Activated CD8-positive, alpha-beta memory T cell treated with anti-CD3 and anti-CD28 coated beads for 4 hours (primary cell): ENCODE data around the gene FAM193B.

ENCODE experiments used
- DNase-seq, 2 donors: peaks; one replicate each; pipeline ENCODE4 v3.0.0-alpha.2; 2020; ENCODE audit warnings: low read depth in 2 of 2

Gene FAM193B

GRCh38 chr5:177554474-177555111 is at the start of gene FAM193B:
TSS of gene FAM193B (minus strand) at chr5:177554563. CDS start at chr5:177554458, 105 bp downstream.
- peak; percentile 88 to 91 for DNase-seq

- no peak for DNase-seq
Observed at GRCh38 chr5:177604116-177604521, 49.8 kb upstream of the FAM193B start.

- no peak for DNase-seq
Observed at GRCh38 chr5:177603631-177604030, 49.3 kb upstream of the FAM193B start.

- DNase-seq: no peak
Observed at GRCh38 chr5:177602458-177602830, 48.1 kb upstream of the FAM193B start.

- no peak for DNase-seq
Observed at GRCh38 chr5:177601577-177602457, 47.5 kb upstream of the FAM193B start.

- no peak for DNase-seq
Observed at GRCh38 chr5:177601126-177601525, 46.8 kb upstream of the FAM193B start.

- no peak for DNase-seq
Observed at GRCh38 chr5:177600508-177601018, 46.2 kb upstream of the FAM193B start.

- DNase-seq: peak; percentile 71 to 78
Observed at GRCh38 chr5:177599731-177600507, 45.6 kb upstream of the FAM193B start, which contains the start of gene B4GALT7. TSS of gene B4GALT7 (plus strand) at chr5:177600132. CDS start at chr5:177600211, 79 bp downstream.

- DNase-seq: no peak
Observed at GRCh38 chr5:177598477-177598876, 44.1 kb upstream of the FAM193B start.

GRCh38 chr5:177596775-177597238 is 42.4 kb upstream of the FAM193B start:
- DNase-seq: no peak

- no peak for DNase-seq
Observed at GRCh38 chr5:177595991-177596774, 41.8 kb upstream of the FAM193B start.

- DNase-seq: no peak
Observed at GRCh38 chr5:177595026-177595585, 40.7 kb upstream of the FAM193B start.

- DNase-seq: no peak
Observed at GRCh38 chr5:177594071-177594470, 39.7 kb upstream of the FAM193B start.

GRCh38 chr5:177593511-177593910 is 39.1 kb upstream of the FAM193B start:
- DNase-seq: no peak

- no peak for DNase-seq
Observed at GRCh38 chr5:177592905-177593304, 38.5 kb upstream of the FAM193B start.

- peak; percentile 70 to 76 for DNase-seq
Observed at GRCh38 chr5:177592010-177592834, 37.9 kb upstream of the FAM193B start, which contains the start of gene TMED9. TSS of gene TMED9 (plus strand) at chr5:177592203. CDS start at chr5:177592215, 12 bp downstream.

- DNase-seq: no peak
Observed at GRCh38 chr5:177591690-177592009, 37.3 kb upstream of the FAM193B start.

- no peak for DNase-seq
Observed at GRCh38 chr5:177590406-177590805, 36.0 kb upstream of the FAM193B start.

- no peak for DNase-seq
Observed at GRCh38 chr5:177588413-177588909, 34.1 kb upstream of the FAM193B start.

- no peak for DNase-seq
Observed at GRCh38 chr5:177578316-177578715, 24.0 kb upstream of the FAM193B start.
